ENCODE data around the gene PLXND1. TPM values are rescaled to one million over a fixed set of nuclear protein-coding genes. Genes with fewer than 3 reads are reported as not detected.

Gene PLXND1
- total and polyA plus RNA-seq, 2 donors (not counting 1 experiment from before 2014, with no cell fraction given) = 89.6 to 109 TPM

- H3K79me2 ChIP-seq (ENCODE audit: control insufficient read depth, insufficient read depth, low read length) = peaks cover 15% of the 10 kb centered on the region
- H2AFZ ChIP-seq (ENCODE audit: low read length) = no peak overlapping the region
- H4K20me1 ChIP-seq (ENCODE audit: control insufficient read depth, extremely low read depth, insufficient read depth, low read length) = no peaks in the 10 kb centered on the region
- H3K27ac ChIP-seq (ENCODE audit: insufficient read depth, low read length) = no peak overlapping the region
- TF ChIP-seq, protein P1, sequence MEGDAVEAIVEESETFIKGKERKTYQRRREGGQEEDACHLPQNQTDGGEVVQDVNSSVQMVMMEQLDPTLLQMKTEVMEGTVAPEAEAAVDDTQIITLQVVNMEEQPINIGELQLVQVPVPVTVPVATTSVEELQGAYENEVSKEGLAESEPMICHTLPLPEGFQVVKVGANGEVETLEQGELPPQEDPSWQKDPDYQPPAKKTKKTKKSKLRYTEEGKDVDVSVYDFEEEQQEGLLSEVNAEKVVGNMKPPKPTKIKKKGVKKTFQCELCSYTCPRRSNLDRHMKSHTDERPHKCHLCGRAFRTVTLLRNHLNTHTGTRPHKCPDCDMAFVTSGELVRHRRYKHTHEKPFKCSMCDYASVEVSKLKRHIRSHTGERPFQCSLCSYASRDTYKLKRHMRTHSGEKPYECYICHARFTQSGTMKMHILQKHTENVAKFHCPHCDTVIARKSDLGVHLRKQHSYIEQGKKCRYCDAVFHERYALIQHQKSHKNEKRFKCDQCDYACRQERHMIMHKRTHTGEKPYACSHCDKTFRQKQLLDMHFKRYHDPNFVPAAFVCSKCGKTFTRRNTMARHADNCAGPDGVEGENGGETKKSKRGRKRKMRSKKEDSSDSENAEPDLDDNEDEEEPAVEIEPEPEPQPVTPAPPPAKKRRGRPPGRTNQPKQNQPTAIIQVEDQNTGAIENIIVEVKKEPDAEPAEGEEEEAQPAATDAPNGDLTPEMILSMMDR (conservative IDR thresholded peaks at IDR 0.05 in 1 of 2, IDR thresholded peaks at IDR 0.05 in 1 of 2; ENCODE audit: low read depth in 1 of 2, low read length in 2 of 2) = no peak
- TF ChIP-seq EZH2 (IDR thresholded peaks at IDR 0.05; ENCODE audit: low read length, missing control alignments) = no peak
- peaks cover 13% of the 10 kb centered on the region for H3K4me1 ChIP-seq (ENCODE audit: control insufficient read depth, extremely low read depth, insufficient read depth, low read length)
- no peak overlapping the region for H3K4me2 ChIP-seq (ENCODE audit: extremely low read depth, insufficient read depth, low read length)
- no peaks in the 10 kb centered on the region for H3K9me3 ChIP-seq (ENCODE audit: control insufficient read depth, insufficient read depth, low read depth, low read length)
- H3K36me3 ChIP-seq (ENCODE audit: control insufficient read depth, insufficient read depth, low read length) = no peaks in the 10 kb centered on the region
- H3K9ac ChIP-seq (ENCODE audit: insufficient read depth, low read length) = no peak overlapping the region
- DNase-seq (ENCODE audit: low read depth in 2 of 2) = peak in 1 of 2 donors; percentile 89
- H3K27me3 ChIP-seq (ENCODE audit: control insufficient read depth, insufficient read depth, low read length) = no peaks in the 10 kb centered on the region
- H3K4me3 ChIP-seq (replicated peaks in 1 of 4; ENCODE audit: control extremely low read depth in 1 of 4, insufficient read depth in 1 of 4, low read depth in 3 of 4, low read length in 4 of 4) = no peak overlapping the region
These were observed 3.2 kb upstream of the PLXND1 start for GRCh38 chr3:129609591-129610182.

DNA sequence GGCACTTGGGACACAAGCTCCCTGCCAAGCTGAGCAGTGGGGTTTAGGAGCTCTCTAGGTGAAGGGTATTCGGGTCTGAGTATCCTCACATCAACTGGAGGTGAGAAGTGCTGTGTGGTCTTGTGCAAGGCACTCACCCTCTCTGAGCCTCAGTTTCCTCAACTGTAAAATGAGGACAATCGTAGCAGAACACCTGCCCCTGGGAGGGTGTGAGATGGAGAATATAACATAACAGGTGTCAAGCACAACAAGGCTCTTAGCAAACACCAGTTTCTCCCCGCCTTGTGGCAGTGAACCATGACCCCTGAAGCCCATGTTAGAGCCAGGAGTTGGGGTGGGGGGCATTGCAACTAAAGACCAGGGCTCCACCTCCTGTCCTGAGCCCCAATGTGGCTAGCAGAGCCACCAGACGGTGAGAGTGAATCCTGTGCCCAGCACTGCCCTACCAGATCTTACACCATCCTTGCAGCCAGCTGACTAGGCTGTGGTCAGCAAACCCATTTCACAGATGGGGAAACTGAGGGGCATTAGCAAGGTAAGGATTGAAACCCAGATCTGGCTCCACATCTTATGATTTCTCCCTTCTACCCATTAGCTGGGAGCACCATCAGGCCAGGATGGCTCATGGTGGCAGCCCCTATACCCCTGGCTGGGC, 2.6 kb upstream of the PLXND1 start:
- Histone ChIP-seq H2AFZ (ENCODE audit: low read length) (no peak overlapping the region), H3K79me2 (ENCODE audit: control insufficient read depth, insufficient read depth, low read length) (peaks cover 22% of the 10 kb centered on the region), H3K9ac (ENCODE audit: insufficient read depth, low read length) (no peak overlapping the region), H3K4me2 (ENCODE audit: extremely low read depth, insufficient read depth, low read length) (no peak overlapping the region), H4K20me1 (ENCODE audit: control insufficient read depth, extremely low read depth, insufficient read depth, low read length) (no peaks in the 10 kb centered on the region), H3K4me1 (ENCODE audit: control insufficient read depth, extremely low read depth, insufficient read depth, low read length) (peaks cover 18% of the 10 kb centered on the region), H3K27me3 (ENCODE audit: control insufficient read depth, insufficient read depth, low read length) (no peaks in the 10 kb centered on the region), H3K4me3 (replicated peaks in 1 of 4; ENCODE audit: control extremely low read depth in 1 of 4, insufficient read depth in 1 of 4, low read depth in 3 of 4, low read length in 4 of 4) (no peak overlapping the region), H3K9me3 (ENCODE audit: control insufficient read depth, insufficient read depth, low read depth, low read length) (no peaks in the 10 kb centered on the region), H3K36me3 (ENCODE audit: control insufficient read depth, insufficient read depth, low read length) (no peaks in the 10 kb centered on the region), H3K27ac (ENCODE audit: insufficient read depth, low read length) (no peak overlapping the region)
- DNase-seq (ENCODE audit: low read depth in 2 of 2) = no peak
- TF ChIP-seq, protein P1 (conservative IDR thresholded peaks at IDR 0.05 in 1 of 2, IDR thresholded peaks at IDR 0.05 in 1 of 2; ENCODE audit: low read depth in 1 of 2, low read length in 2 of 2) = no peak
- TF ChIP-seq EZH2 (IDR thresholded peaks at IDR 0.05; ENCODE audit: low read length, missing control alignments) = no peak

DNA sequence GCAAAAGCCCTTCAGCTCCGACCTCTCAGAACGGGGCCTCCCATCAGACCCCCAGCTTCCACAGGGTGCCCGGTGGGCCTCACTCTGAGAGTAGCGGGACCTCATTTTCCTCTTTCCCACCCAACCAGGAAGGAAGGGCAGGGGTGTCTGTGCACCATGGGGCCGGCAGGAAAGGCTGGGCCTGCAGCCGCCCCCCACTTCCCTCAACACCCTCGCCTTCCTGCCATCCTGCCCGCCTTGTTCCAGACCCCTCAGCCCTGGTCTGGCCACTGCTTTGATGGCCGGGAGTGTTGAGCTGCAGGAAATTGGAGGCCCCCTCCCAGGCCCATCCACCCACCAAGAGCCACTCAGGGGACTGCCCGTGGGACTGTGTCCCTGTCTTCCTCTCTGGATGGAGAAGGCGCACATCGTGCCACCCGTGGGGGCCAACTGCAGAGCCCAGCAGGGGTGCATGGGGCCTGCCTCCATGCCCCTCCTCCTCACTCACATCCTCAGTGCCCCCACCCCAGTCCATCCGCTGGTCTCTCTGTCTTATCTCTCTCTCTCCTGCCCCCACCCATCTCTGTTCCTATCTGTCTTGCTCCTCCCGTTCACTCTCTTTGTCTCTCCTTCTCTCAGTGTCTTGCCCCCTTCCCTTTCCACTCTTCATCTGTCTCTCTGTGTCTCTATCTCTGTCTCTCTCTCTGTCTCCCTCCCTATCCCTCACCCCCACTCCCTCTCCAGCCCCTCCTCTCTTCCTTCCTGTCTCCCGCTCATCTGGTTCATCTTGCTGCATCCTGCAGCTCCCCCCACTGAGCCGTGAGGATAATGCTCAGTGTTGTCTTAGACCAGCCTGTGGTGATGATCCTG, 1.8 kb upstream of the PLXND1 start:
- TF ChIP-seq, protein P1 (conservative IDR thresholded peaks at IDR 0.05 in 1 of 2, IDR thresholded peaks at IDR 0.05 in 1 of 2; ENCODE audit: low read depth in 1 of 2, low read length in 2 of 2) = peak; percentile 25 to 32
- TF ChIP-seq EZH2 (IDR thresholded peaks at IDR 0.05; ENCODE audit: low read length, missing control alignments) = no peak
- Histone ChIP-seq H3K4me3 (replicated peaks in 1 of 4; ENCODE audit: control extremely low read depth in 1 of 4, insufficient read depth in 1 of 4, low read depth in 3 of 4, low read length in 4 of 4) (no peak overlapping the region), H3K27ac (ENCODE audit: insufficient read depth, low read length) (peak overlapping the region; percentile 4), H3K4me2 (ENCODE audit: extremely low read depth, insufficient read depth, low read length) (peak overlapping the region; percentile 33), H3K4me1 (ENCODE audit: control insufficient read depth, extremely low read depth, insufficient read depth, low read length) (peaks cover 26% of the 10 kb centered on the region), H3K9ac (ENCODE audit: insufficient read depth, low read length) (no peak overlapping the region), H2AFZ (ENCODE audit: low read length) (no peak overlapping the region), H3K36me3 (ENCODE audit: control insufficient read depth, insufficient read depth, low read length) (no peaks in the 10 kb centered on the region), H3K79me2 (ENCODE audit: control insufficient read depth, insufficient read depth, low read length) (peaks cover 29% of the 10 kb centered on the region), H3K27me3 (ENCODE audit: control insufficient read depth, insufficient read depth, low read length) (no peaks in the 10 kb centered on the region), H3K9me3 (ENCODE audit: control insufficient read depth, insufficient read depth, low read depth, low read length) (no peaks in the 10 kb centered on the region), H4K20me1 (ENCODE audit: control insufficient read depth, extremely low read depth, insufficient read depth, low read length) (no peaks in the 10 kb centered on the region)
- peak; percentile 54 to 66 for DNase-seq (ENCODE audit: low read depth in 2 of 2)

All from fibroblast of lung (primary cell).